ENCODE data around the gene ATP5F1D.

ATP5F1D gene

GRCh38 chr19:1220976-1221903 lies 20.3 kb upstream of the ATP5F1D start:
- DNase-seq: no peak

GRCh38 chr19:1221904-1222255 lies 19.7 kb upstream of the ATP5F1D start:
- no peak for DNase-seq

GRCh38 chr19:1222394-1222793 lies 19.2 kb upstream of the ATP5F1D start:
- no peak for DNase-seq

- DNase-seq: no peak
Observed at GRCh38 chr19:1223018-1223855, 18.3 kb upstream of the ATP5F1D start.

GRCh38 chr19:1224047-1224825 lies 17.3 kb upstream of the ATP5F1D start:
- DNase-seq: no peak

- no peak for DNase-seq
Observed at GRCh38 chr19:1224847-1225246, 16.7 kb upstream of the ATP5F1D start.

- DNase-seq: no peak
Observed at GRCh38 chr19:1225440-1226226, 15.9 kb upstream of the ATP5F1D start.

GRCh38 chr19:1226227-1226518 lies 15.4 kb upstream of the ATP5F1D start:
- no peak for DNase-seq

GRCh38 chr19:1226522-1227303 lies 14.8 kb upstream of the ATP5F1D start:
- no peak for DNase-seq

- DNase-seq: no peak
Observed at GRCh38 chr19:1227304-1228054, 14.1 kb upstream of the ATP5F1D start.

- DNase-seq: no peak
Observed at GRCh38 chr19:1228161-1228957, 13.2 kb upstream of the ATP5F1D start.

GRCh38 chr19:1229056-1229923 lies 12.3 kb upstream of the ATP5F1D start:
- no peak for DNase-seq

- DNase-seq: no peak
Observed at GRCh38 chr19:1229924-1230782, 11.4 kb upstream of the ATP5F1D start.

GRCh38 chr19:1230783-1231489 lies 10.6 kb upstream of the ATP5F1D start:
- no peak for DNase-seq

- no peak for DNase-seq
Observed at GRCh38 chr19:1231729-1232637, 9.6 kb upstream of the ATP5F1D start.

- DNase-seq: no peak
Observed at GRCh38 chr19:1232652-1233072, 8.9 kb upstream of the ATP5F1D start.

Measured in NCI-H187 treated with DMSO at 0.1 percent for 48 hours (cell line).